Stimulated activated CD4-positive, alpha-beta T cell treated with anti-CD3 and anti-CD28 coated beads, Interleukin-4, amount 100 ng/mL, for 48 hours (primary cell): ENCODE measurements around the gene NKD2.
A peak's percentile ranks its signal among the peaks of the same experiment; 100 is the strongest.

Experiments
- DNase-seq, 2 donors: peaks; one replicate each; pipeline ENCODE4 v3.0.0-alpha.2; 2020; ENCODE audit warnings: low read depth in 2 of 2

Gene NKD2

GRCh38 chr5:978693-979092 lies 29.9 kb upstream of the NKD2 start:
- no peak for DNase-seq

DNA sequence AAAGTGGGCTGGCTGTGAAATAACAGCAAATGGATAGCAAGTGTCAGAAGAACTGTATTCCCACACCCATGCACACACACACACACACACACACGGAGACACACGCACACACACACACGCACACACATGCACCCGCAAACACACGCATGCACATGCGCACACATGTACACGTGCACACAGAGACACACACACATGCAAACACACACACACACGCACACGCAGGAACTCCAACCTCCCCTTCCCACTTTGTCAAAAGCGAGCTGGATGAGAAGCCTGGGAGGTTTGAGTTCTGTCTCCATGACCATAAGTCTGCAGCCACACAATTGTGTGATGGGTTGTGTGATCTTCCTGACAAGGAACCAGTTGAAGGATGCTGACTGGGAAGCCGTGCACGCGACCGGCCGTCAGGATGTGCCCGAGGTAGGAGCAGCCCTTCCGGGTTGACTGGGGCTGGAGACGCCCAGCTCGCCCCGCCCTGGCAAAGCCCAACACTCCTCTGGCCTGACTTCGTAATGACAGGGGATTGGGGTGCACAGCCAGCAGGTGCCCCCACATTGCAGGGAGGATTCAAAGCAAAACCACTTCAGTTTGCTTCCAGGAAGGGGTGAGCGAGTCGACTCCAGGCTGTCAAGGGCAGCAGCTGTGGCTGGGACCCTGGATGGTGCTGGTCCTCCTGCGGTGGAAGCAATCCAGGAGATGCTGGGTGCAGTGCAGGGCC lies 29.3 kb upstream of the NKD2 start:
- no peak for DNase-seq

GRCh38 chr5:980001-980588 lies 28.5 kb upstream of the NKD2 start:
- DNase-seq, result no peak

DNA sequence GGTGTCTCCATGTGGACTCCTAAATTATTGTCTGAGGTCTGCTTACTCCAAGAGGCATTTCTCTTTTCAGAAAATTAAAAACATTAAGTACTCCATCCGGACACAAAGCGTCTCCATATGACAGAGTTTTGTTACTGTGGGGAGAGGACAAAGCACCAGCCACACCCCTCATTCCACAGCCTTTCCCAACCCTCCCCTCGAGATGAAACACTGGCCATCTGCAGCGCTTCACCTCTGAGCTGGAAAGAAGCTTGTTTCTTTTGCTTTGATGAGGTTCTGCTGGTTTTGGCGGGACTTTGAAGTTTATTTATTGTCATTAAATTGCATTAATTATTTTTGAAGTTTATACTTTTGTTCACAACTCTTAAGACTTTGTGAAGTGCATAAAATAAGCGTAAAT lies 27.6 kb upstream of the NKD2 start:
- DNase-seq, result no peak

- no peak for DNase-seq
Measured at GRCh38 chr5:981456-981855, 27.1 kb upstream of the NKD2 start.

- DNase-seq, result no peak
Measured at GRCh38 chr5:982377-983237, 26.0 kb upstream of the NKD2 start.

DNA sequence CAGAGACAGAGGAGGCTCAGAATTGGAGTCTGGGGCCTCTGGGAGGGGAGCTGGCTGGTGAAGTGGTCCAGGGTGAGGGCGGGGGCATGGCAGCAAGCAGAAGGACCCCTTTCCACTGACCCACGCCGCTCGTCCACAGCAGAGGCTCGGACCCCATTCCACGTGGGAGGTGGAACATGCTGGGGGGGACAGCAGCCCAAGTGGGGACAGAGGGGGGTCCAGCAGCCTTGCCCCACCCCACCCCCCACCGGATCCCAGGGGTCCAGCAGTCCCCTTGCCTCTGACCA lies 25.4 kb upstream of the NKD2 start:
- no peak for DNase-seq

DNA sequence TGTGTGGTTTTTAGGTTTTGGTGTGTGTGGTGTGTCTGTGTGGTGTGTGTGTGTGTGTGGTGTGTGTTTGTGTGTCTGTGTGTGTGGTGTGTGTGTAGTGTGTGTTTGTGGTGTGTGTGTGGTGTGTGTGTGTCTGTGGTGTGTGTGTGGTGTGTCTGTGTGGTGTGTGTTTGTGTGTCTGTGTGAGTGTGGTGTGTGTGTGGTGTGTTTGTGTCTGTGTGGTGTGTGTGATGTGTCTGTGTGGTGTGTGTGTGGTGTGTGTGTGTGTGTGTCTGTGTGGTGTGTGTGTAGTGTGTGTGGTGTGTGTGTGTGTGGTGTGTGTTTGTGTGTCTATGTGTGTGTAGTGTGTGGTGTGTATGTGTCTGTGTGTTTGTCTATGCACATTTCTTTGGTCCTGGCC lies 25.0 kb upstream of the NKD2 start:
- DNase-seq, result no peak

DNA sequence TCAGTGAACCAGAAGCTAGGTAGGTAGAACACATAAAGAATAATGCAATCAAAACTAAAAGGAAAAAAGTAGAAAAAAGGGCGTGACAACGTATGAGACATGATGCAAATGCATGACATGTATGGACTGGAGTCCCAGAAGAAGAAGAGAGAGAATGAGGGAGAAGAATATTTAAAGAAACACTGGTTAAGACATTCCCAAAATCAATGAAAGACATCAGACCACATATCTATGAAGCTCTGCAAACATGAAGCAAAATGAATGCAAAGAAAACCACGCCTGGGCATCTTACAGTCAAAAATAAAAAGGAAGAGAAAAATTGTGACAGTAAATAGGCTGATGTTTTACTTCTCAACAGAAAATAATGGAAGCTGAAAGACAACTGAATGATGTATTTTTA lies 23.8 kb upstream of the NKD2 start:
- no peak for DNase-seq

- DNase-seq, result no peak
Measured at GRCh38 chr5:987761-988160, 20.8 kb upstream of the NKD2 start.

GRCh38 chr5:988322-988721 lies 20.3 kb upstream of the NKD2 start:
- DNase-seq, result no peak

- no peak for DNase-seq
Measured at GRCh38 chr5:989961-990530, 18.6 kb upstream of the NKD2 start.

DNA sequence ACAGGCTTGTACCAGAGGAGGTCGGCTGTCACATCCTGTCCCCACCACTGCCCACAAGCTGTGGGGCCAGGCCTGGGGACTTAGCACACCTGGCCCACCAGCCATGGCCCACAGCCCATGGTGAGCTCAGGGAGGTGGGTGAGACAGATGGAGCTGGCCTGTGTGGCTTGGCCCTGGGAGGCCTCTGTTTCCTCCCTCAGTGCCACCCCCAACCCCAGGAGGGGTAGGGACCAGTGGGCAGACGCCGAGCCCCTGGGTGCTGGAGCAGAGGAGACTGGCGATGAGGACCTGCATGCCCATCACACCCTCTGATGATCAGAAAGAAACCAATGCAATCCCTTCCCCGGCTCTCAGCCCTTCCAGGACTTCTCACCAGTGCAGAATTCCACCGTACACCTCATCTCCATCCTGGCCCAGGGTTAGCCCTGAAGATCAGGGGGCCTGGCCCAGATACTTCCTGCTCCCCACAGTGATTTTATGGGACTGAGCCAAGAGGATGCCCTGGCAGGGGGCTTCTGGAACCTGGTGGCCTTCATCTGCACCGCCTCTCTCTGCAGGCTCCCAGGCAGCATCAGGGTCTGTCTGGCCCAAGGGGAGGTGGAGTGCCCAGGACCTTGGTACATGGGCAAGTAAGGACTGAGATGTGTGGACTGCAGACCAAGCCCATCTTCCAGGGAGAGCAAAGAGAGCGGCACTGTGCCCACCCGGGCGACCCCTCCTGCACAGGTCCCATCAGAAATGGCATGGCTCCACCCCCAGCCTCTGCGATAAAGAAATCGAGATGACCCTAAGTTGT lies 16.9 kb upstream of the NKD2 start:
- no peak for DNase-seq

DNA sequence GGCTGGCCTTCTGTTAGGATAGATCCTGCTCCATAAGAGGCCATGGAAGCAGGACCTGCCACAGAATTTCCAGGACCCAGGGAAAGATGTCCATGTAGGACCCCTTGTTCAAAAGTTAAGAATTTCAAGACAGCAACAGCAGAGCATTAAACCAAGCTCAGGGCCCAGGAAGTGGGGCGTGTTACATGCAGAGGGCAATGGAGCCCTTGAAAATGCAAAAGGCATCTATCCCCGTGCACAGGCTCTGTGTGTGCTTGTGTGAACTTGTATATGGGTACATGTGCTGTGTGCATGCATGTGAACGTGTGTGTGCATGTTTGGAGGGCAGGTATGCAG lies 14.4 kb upstream of the NKD2 start:
- no peak for DNase-seq

DNA sequence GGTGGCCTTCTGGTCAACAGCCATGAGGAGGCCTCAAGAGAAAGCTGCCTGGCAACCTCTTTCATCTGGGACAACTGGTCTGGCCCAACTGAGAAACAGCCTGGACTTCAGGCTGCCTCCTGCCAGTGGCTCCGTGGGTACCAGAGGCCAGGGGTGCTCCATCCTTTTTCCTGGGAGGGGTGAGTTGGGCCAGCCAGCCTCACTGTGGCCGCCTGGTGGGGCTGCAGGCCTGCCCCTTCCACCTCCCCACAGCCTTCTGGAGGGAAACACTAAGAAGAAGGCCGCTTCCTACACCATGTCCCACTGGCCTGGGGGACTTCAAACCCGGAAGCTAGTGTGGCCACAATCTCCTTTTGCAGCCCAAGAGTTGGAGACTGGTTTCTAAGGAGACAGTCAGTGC lies 13.8 kb upstream of the NKD2 start:
- DNase-seq, result no peak

- DNase-seq, result no peak
Measured at GRCh38 chr5:995318-995717, 13.3 kb upstream of the NKD2 start.

DNA sequence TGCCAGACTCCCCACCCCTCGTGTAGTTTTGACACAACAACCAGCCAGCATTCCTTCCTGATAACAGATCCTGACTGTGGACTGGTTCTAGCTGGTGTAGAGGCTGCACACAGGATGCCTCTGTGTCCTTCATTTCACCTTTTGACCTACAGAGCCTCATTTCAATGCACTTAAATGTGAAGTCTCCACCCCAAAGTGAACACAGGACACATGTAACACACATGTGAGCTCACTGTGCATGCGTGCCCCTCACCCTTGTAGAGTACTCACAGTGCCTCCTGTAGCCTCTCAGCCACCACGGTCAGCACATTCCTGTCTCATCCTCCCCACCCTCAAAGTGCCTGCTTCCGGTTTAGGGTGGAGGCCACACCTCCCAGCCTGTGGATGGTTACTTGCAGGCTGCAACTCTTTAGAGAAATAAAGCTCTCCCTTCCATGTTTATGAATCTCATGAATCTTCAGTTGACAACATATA lies 11.6 kb upstream of the NKD2 start:
- peak in 1 of 2 donors; percentile 27 for DNase-seq

DNA sequence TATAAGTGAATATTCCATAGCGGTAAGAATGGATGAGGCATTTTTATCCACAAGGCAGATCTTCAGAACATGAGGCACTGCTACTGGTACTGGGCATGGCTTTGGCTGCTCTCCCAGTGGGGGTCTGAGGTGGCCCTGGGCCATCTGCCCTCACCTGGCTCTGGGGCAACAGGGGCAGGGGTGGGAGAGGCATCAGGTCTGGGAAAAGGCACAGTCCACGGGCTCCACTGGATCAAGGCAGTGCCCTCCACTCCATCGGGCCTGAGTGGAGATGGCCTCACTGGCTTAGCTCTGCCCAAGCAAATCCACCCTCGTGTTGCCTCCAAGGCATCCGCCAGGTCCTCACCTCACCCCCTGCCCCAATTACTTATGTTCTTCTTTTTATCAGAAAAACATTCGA lies 10.9 kb upstream of the NKD2 start:
- DNase-seq, result no peak

DNA sequence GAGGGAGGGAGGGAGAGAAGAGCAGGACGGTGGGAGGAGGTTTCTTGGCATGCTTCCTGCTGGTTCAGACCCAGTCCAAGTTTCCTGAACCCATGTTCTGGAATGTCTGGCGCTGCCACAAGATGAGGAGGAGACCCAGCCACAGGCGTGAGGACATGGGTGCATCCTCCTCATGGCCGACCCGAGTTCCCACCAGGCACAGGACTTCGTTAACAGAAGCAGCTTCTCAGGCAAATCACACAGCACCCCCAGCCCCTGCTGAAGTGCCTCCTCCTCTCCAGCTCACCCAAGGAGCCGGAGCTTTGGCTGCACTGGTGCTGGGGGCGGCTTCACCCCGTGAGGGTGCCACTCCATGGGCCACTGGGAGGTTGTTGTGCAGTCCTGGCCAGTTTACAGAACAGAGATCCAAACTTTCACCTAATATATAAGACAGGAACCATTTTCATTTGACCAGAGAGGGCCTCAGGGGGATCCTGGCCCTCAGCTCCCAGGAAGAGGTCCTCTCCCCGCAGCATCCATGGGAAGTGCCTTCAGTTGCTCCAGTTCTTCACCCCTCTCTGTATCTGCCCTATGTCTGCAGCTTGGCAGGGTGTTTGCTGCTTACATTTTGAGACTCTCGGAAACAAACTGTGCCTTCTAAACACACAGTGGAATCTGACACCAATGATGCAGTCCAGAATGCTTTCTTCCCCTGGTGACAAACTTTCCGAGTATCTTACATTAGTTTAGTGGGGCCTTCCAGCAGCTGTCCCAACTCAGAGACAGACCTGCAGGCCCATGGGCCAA lies 10.2 kb upstream of the NKD2 start:
- DNase-seq, result no peak

- DNase-seq, result no peak
Measured at GRCh38 chr5:999032-999501, 9.5 kb upstream of the NKD2 start.

- no peak for DNase-seq
Measured at GRCh38 chr5:999724-1000123, 8.9 kb upstream of the NKD2 start.
